ENCODE results near the gene AMOTL1. TPM values are rescaled to one million over a fixed set of nuclear protein-coding genes. Genes with fewer than 3 reads are reported as not detected.

Gene AMOTL1
- total and polyA plus RNA-seq, 8 donors, result 5.0 to 46.3 (median 14.8) TPM

GRCh38 chr11:94869186-94869585, 101.0 kb downstream of the AMOTL1 start:
- DNase-seq, result no peak
- H3K9me3 ChIP-seq, result no peaks in the 10 kb centered on the region
- TF ChIP-seq POLR2AphosphoS5 (IDR thresholded peaks at IDR 0.05), result no peak
- TF ChIP-seq, protein P1, sequence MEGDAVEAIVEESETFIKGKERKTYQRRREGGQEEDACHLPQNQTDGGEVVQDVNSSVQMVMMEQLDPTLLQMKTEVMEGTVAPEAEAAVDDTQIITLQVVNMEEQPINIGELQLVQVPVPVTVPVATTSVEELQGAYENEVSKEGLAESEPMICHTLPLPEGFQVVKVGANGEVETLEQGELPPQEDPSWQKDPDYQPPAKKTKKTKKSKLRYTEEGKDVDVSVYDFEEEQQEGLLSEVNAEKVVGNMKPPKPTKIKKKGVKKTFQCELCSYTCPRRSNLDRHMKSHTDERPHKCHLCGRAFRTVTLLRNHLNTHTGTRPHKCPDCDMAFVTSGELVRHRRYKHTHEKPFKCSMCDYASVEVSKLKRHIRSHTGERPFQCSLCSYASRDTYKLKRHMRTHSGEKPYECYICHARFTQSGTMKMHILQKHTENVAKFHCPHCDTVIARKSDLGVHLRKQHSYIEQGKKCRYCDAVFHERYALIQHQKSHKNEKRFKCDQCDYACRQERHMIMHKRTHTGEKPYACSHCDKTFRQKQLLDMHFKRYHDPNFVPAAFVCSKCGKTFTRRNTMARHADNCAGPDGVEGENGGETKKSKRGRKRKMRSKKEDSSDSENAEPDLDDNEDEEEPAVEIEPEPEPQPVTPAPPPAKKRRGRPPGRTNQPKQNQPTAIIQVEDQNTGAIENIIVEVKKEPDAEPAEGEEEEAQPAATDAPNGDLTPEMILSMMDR (IDR thresholded peaks at IDR 0.05), result no peak
- no peak for TF ChIP-seq EP300 (IDR thresholded peaks at IDR 0.05)
- no peak for TF ChIP-seq POLR2A (IDR thresholded peaks at IDR 0.05)
- no peaks in the 10 kb centered on the region for H3K27me3 ChIP-seq
- H3K4me3 ChIP-seq, result no peak overlapping the region
- H3K27ac ChIP-seq, result no peak overlapping the region
- H3K4me1 ChIP-seq, result peaks cover 0 to 6% (median 0%) of the 10 kb centered on the region in 4 donors
- intact Hi-C loops (cut with DNase I; ENCODE audit: low total_unique reads), result no loop called here
- H3K36me3 ChIP-seq, result peaks cover 52 to 95% (median 92%) of the 10 kb centered on the region in 4 donors
- WGBS, 5 donors, result 93 to 97% (median 97%) methylated on average over 10 of the region's 10 CpGs

DNA sequence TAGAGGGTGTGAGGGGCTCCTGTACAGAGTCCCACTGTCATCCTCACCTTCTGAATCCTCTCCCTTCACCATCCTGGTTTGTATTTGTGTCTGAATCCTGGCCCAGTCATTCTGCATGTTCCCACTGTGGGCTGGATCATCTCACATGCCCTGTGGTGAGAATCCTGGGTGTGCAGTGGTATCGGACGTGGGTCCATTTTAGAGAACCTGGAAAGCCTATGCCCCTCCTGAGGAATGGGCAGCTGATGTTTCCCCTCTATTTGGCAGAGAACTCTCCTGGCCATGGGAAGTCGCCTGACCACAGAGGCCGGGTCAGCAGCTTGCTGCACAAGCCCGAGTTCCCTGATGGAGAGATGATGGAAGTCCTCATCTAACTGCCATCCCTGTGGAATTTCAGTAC, 102.3 kb downstream of the AMOTL1 start:
- no peak for TF ChIP-seq EP300 (IDR thresholded peaks at IDR 0.05)
- TF ChIP-seq POLR2A (IDR thresholded peaks at IDR 0.05), result no peak
- TF ChIP-seq, protein P1 (IDR thresholded peaks at IDR 0.05), result no peak
- TF ChIP-seq POLR2AphosphoS5 (IDR thresholded peaks at IDR 0.05), result no peak
- WGBS, 5 donors, result 80 to 96% (median 92%) methylated on average over 4 to 5 of the region's 5 CpGs

GRCh38 chr11:94871491-94872185, 103.5 kb downstream of the AMOTL1 start:
- Histone ChIP-seq H3K27ac (no peak overlapping the region), H3K4me3 (no peak overlapping the region), H3K36me3 (peaks cover 40 to 88% (median 78%) of the 10 kb centered on the region in 4 donors), H3K4me1 (peaks cover 0 to 22% (median 7%) of the 10 kb centered on the region in 4 donors), H3K9me3 (no peaks in the 10 kb centered on the region), H3K27me3 (no peaks in the 10 kb centered on the region)
- intact Hi-C loops (cut with DNase I; ENCODE audit: low total_unique reads), result no loop called here
- TF ChIP-seq, protein P1 (IDR thresholded peaks at IDR 0.05), result no peak
- TF ChIP-seq EP300 (IDR thresholded peaks at IDR 0.05) (no peak), POLR2AphosphoS5 (IDR thresholded peaks at IDR 0.05) (no peak)
- 89 to 94% (median 92%) methylated on average over 15 of the region's 15 CpGs for WGBS, 5 donors
- no peak for DNase-seq

More for the DNA sequence above, 102.3 kb downstream of the AMOTL1 start:
- Histone ChIP-seq H3K4me3 (no peak overlapping the region), H3K36me3 (peaks cover 46 to 90% (median 85%) of the 10 kb centered on the region in 4 donors), H3K27ac (no peak overlapping the region), H3K4me1 (peaks cover 0 to 10% (median 0%) of the 10 kb centered on the region in 4 donors), H3K27me3 (no peaks in the 10 kb centered on the region), H3K9me3 (no peaks in the 10 kb centered on the region)
- no peak for DNase-seq
- intact Hi-C loops (cut with DNase I; ENCODE audit: low total_unique reads), result no loop called here

DNA sequence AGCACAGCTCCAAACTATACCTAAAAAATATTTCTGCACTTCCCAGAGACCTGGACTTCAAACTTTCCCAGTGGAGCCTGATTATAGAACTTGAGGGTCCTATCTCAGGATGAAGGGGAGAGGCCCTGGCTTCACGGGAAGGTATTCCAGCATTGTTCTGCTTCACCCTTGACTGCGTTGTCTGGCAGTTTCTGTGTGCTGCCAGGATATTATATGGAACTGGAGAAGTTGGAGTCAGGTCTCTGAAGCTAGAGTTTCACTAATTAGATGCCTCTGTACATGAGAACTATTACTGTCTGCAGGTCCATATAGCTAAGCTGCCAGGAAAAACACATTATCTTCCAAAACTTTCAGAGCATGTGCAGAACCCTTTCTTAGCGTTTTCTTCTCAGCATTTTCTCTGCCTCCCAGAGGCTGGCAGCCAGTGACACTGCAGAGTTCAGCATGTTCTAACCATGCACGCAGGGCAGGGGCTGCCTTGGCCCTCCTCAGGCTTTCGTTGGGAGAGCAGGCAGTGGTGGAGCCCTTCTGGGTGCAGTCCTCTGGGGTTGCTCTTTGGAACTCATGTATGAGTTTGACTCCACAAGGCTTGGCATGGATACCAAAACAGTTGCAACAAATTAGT, 105.9 kb downstream of the AMOTL1 start:
- no peak overlapping the region for H3K4me3 ChIP-seq
- WGBS, 5 donors, result 76 to 86% (median 83%) methylated on average over 5 of the region's 5 CpGs
- TF ChIP-seq, protein P1 (IDR thresholded peaks at IDR 0.05), result no peak
- no peak for TF ChIP-seq EP300 (IDR thresholded peaks at IDR 0.05)
- no peak for TF ChIP-seq POLR2AphosphoS5 (IDR thresholded peaks at IDR 0.05)
- TF ChIP-seq POLR2A (IDR thresholded peaks at IDR 0.05), result no peak
- peaks cover 24 to 74% (median 70%) of the 10 kb centered on the region in 4 donors for H3K36me3 ChIP-seq
- DNase-seq, result no peak
- no peak overlapping the region for H3K27ac ChIP-seq
- H3K27me3 ChIP-seq, result no peaks in the 10 kb centered on the region
- intact Hi-C loops (cut with DNase I; ENCODE audit: low total_unique reads), result no loop called here
- peaks cover 3 to 28% (median 13%) of the 10 kb centered on the region in 4 donors for H3K4me1 ChIP-seq
- no peaks in the 10 kb centered on the region for H3K9me3 ChIP-seq

All from stomach (tissue), 9 donors.